ENCODE measurements around the gene C2orf42. TPM values are rescaled to one million over a fixed set of nuclear protein-coding genes. Genes with fewer than 3 reads are reported as not detected.

C2orf42 gene
- total RNA-seq, 1 donor from 2014 or later = 9.5 TPM

- DNase-seq (ENCODE audit: low spot score in 2 of 2) = no peak
- Histone ChIP-seq H3K27ac (no peak overlapping the region), H3K36me3 (no peaks in the 10 kb centered on the region), H3K27me3 (no peaks in the 10 kb centered on the region), H3K4me1 (no peaks in the 10 kb centered on the region), H3K9me3 (no peaks in the 10 kb centered on the region), H3K4me3 (no peak overlapping the region)
- intact Hi-C loops (cut with DNase I) = no loop called here
- TF ChIP-seq CTCF (IDR thresholded peaks at IDR 0.05) = no peak
Measured at GRCh38 chr2:70202236-70202806, 11.5 kb upstream of the C2orf42 start.

GRCh38 chr2:70201831-70202230 is 11.0 kb upstream of the C2orf42 start:
- no peak for DNase-seq (ENCODE audit: low spot score in 2 of 2)
- TF ChIP-seq CTCF (IDR thresholded peaks at IDR 0.05) = no peak
- no peaks in the 10 kb centered on the region for H3K4me1 ChIP-seq
- H3K4me3 ChIP-seq = no peak overlapping the region
- H3K9me3 ChIP-seq = no peaks in the 10 kb centered on the region
- intact Hi-C loops (cut with DNase I) = no loop called here
- no peaks in the 10 kb centered on the region for H3K27me3 ChIP-seq
- no peaks in the 10 kb centered on the region for H3K36me3 ChIP-seq
- no peak overlapping the region for H3K27ac ChIP-seq

- H3K9me3 ChIP-seq = no peaks in the 10 kb centered on the region
- DNase-seq (ENCODE audit: low spot score in 2 of 2) = no peak
- H3K36me3 ChIP-seq = no peaks in the 10 kb centered on the region
- no peak for TF ChIP-seq CTCF (IDR thresholded peaks at IDR 0.05)
- intact Hi-C loops (cut with DNase I) = no loop called here
- H3K27me3 ChIP-seq = no peaks in the 10 kb centered on the region
- H3K4me1 ChIP-seq = no peaks in the 10 kb centered on the region
- no peak overlapping the region for H3K27ac ChIP-seq
- no peak overlapping the region for H3K4me3 ChIP-seq
Measured at GRCh38 chr2:70201225-70201768, 10.5 kb upstream of the C2orf42 start.

- no peak for TF ChIP-seq CTCF (IDR thresholded peaks at IDR 0.05)
- Histone ChIP-seq H3K36me3 (no peaks in the 10 kb centered on the region), H3K9me3 (no peaks in the 10 kb centered on the region), H3K4me3 (no peak overlapping the region), H3K4me1 (no peaks in the 10 kb centered on the region), H3K27me3 (no peaks in the 10 kb centered on the region), H3K27ac (no peak overlapping the region)
- intact Hi-C loops (cut with DNase I) = no loop called here
- DNase-seq (ENCODE audit: low spot score in 2 of 2) = no peak
Measured at GRCh38 chr2:70199320-70199864, 8.6 kb upstream of the C2orf42 start.

- TF ChIP-seq CTCF (IDR thresholded peaks at IDR 0.05) = no peak
- no peaks in the 10 kb centered on the region for H3K36me3 ChIP-seq
- H3K27me3 ChIP-seq = no peaks in the 10 kb centered on the region
- no peak overlapping the region for H3K4me3 ChIP-seq
- DNase-seq (ENCODE audit: low spot score in 2 of 2) = no peak
- intact Hi-C loops (cut with DNase I) = no loop called here
- no peak overlapping the region for H3K27ac ChIP-seq
- no peaks in the 10 kb centered on the region for H3K9me3 ChIP-seq
- peaks cover 0 to 4% of the 10 kb centered on the region in 2 donors for H3K4me1 ChIP-seq
Measured at GRCh38 chr2:70192516-70192915, 1.7 kb upstream of the C2orf42 start.
